ENCODE results near the gene SDSL. TPM values are rescaled to one million over a fixed set of nuclear protein-coding genes. Genes with fewer than 3 reads are reported as not detected.

SDSL gene
- total RNA-seq, 1 experiment from 2014 or later, result 0.46 TPM

DNA sequence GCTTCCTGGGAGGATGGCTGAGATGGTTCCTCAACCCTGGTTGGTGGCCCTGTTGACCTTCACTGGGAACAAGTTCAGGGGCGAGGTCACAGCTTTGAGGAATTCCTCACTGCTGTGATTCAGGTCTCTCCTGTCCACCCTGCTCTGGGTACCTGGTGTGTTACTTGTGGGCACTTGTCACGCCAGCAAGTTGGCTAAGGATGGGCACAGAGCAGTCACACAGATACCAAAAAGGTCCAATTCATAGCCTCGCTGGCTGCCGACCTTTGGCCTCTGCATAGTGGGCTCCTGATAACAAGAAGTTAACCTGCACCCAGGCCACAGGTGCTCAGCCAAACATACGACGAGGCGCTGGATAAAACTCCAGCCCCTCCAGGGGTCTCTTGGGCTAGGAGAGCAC, 29.7 kb upstream of the SDSL start:
- no peak overlapping the region for H2BK5ac ChIP-seq (ENCODE audit: insufficient read length, low read length)
- no peak overlapping the region for H2BK20ac ChIP-seq (ENCODE audit: low read depth, low read length, poor library complexity, severe bottlenecking)
- H3T11ph ChIP-seq (ENCODE audit: low read length), result no peak overlapping the region
- Mint-ChIP-seq H3K36me3 (ENCODE audit: insufficient read depth in 1 of 3, low read depth in 3 of 3) (peaks cover 0 to 9% (median 9%) of the 10 kb centered on the region in 3 experiments; a peak in 4 of 7 replicates), H3K27ac (no peak overlapping the region), H3K9me3 (no peaks in the 10 kb centered on the region), H3K27me3 (ENCODE audit: low read depth) (peaks cover 6% of the 10 kb centered on the region), H3K4me1 (peaks cover 4 to 9% of the 10 kb centered on the region in 2 experiments), H3K4me3 (no peak overlapping the region)
- H2BK15ac ChIP-seq (ENCODE audit: low read depth, low read length), result no peak overlapping the region
- H3K4me1 ChIP-seq (ENCODE audit: insufficient read depth, low read length), result no peaks in the 10 kb centered on the region
- no peak overlapping the region for H2AK5ac ChIP-seq (ENCODE audit: insufficient read length, low read length)
- no peak overlapping the region for H4K5ac ChIP-seq (ENCODE audit: insufficient read length, low read depth, low read length)
- H2BK120ac ChIP-seq (ENCODE audit: low read depth, low read length, poor library complexity, severe bottlenecking), result no peak overlapping the region
- no peak overlapping the region for H3K4ac ChIP-seq (ENCODE audit: low read depth, low read length)
- no peaks in the 10 kb centered on the region for H3K79me1 ChIP-seq (ENCODE audit: insufficient read depth, low read depth, low read length, poor library complexity, severe bottlenecking)
- no CpG with 5 or more reads among the region's 7 CpGs for WGBS (ENCODE audit: extremely low coverage, insufficient read length, low lambda C conversion rate)
- H3K4me2 ChIP-seq (ENCODE audit: insufficient read depth, insufficient read length, low read length), result no peak overlapping the region
- no peaks in the 10 kb centered on the region for H3K23me2 ChIP-seq (ENCODE audit: insufficient read length, low read depth, low read length, poor library complexity, severe bottlenecking)
- no peak overlapping the region for H3K14ac ChIP-seq (ENCODE audit: insufficient read depth, low read length)
- no peaks in the 10 kb centered on the region for H3K9me3 ChIP-seq (ENCODE audit: control insufficient read depth, low read depth, low read length)
- no peak overlapping the region for H3K27ac ChIP-seq (ENCODE audit: insufficient read length, low read depth, low read length)
- H3K79me2 ChIP-seq (ENCODE audit: insufficient read depth, low read length), result no peaks in the 10 kb centered on the region
- no peak for DNase-seq
- no peak overlapping the region for H4K91ac ChIP-seq (ENCODE audit: insufficient read length, low read depth, low read length)
- H4K8ac ChIP-seq (replicated peaks; ENCODE audit: insufficient read length, low read depth, low read length), result no peak overlapping the region
- no peak overlapping the region for H3K56ac ChIP-seq (ENCODE audit: insufficient read length, low read depth, low read length)
- no peak overlapping the region for H3K18ac ChIP-seq (ENCODE audit: insufficient read length, low read depth, low read length)
- H3K23ac ChIP-seq (ENCODE audit: insufficient read length, low read depth, low read length), result no peak overlapping the region
- H4K20me1 ChIP-seq (ENCODE audit: control insufficient read depth, insufficient read depth, insufficient read length), result no peaks in the 10 kb centered on the region
- TF ChIP-seq, protein P1, sequence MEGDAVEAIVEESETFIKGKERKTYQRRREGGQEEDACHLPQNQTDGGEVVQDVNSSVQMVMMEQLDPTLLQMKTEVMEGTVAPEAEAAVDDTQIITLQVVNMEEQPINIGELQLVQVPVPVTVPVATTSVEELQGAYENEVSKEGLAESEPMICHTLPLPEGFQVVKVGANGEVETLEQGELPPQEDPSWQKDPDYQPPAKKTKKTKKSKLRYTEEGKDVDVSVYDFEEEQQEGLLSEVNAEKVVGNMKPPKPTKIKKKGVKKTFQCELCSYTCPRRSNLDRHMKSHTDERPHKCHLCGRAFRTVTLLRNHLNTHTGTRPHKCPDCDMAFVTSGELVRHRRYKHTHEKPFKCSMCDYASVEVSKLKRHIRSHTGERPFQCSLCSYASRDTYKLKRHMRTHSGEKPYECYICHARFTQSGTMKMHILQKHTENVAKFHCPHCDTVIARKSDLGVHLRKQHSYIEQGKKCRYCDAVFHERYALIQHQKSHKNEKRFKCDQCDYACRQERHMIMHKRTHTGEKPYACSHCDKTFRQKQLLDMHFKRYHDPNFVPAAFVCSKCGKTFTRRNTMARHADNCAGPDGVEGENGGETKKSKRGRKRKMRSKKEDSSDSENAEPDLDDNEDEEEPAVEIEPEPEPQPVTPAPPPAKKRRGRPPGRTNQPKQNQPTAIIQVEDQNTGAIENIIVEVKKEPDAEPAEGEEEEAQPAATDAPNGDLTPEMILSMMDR (conservative IDR thresholded peaks at IDR 0.05), result no peak
- no peak overlapping the region for H2BK12ac ChIP-seq (ENCODE audit: insufficient read length, low read depth, low read length)
- no peak overlapping the region for H3K9ac ChIP-seq (ENCODE audit: extremely low read depth, insufficient read length, low read length)
- no peaks in the 10 kb centered on the region for H3K27me3 ChIP-seq (ENCODE audit: insufficient read depth, low read length)
- no peak overlapping the region for H2AFZ ChIP-seq (ENCODE audit: low read length)
